ENCODE data around the gene TNKS1BP1.

- TF ChIP-seq CTCF (conservative IDR thresholded peaks at IDR 0.05; ENCODE audit: low read depth in 2 of 2), result no peak
- TF ChIP-seq EZH2 (IDR thresholded peaks at IDR 0.05; ENCODE audit: low read depth, unreplicated experiment), result no peak
- no peak for TF ChIP-seq ZNF462 (CRISPR knock-in tag; IDR thresholded peaks at IDR 0.05)
- no peak for TF ChIP-seq POLR2AphosphoS5 (IDR thresholded peaks at IDR 0.05; ENCODE audit: low read depth)
- TF ChIP-seq CREB1 (CRISPR knock-in tag; IDR thresholded peaks at IDR 0.05; ENCODE audit: low read depth), result no peak
- no peak for TF ChIP-seq REST (IDR thresholded peaks at IDR 0.05; ENCODE audit: unreplicated experiment)
- TF ChIP-seq JUNB (IDR thresholded peaks at IDR 0.05; ENCODE audit: unreplicated experiment), result no peak
- TF ChIP-seq ETS1 (IDR thresholded peaks at IDR 0.05), result no peak
- TF ChIP-seq EZH2phosphoT487 (IDR thresholded peaks at IDR 0.05; ENCODE audit: unreplicated experiment), result no peak
- no peak for TF ChIP-seq ZNF331 (CRISPR knock-in tag; IDR thresholded peaks at IDR 0.05; ENCODE audit: low read depth)
Measured at GRCh38 chr11:57287884-57288283, 36.9 kb downstream of the TNKS1BP1 start.

Measured in GM23338 (cell line).